ENCODE data around the gene OCA2.

DNA sequence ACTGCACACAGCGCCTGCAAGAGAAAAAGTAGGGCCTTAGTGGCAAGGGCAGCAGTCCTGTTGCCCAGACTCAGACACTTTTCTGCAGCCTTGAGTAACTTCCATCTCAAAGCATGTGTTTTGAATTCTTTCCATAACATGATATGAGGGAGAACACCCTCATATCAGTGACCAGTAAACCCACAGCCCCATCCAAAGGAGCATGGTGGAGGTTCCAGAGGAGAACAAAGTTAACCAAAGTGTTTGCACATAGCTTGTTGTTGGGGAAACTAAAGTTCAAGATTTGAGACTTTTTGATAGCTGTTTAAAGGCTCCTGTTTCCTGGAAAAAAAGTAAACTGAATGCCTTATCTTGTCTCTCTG is 74.2 kb downstream of the OCA2 start:
- TF ChIP-seq ZFP36 (IDR thresholded peaks at IDR 0.05; ENCODE audit: borderline replicate concordance, low read depth, low read length, partially characterized antibody): no peak
- TF ChIP-seq, protein P1, sequence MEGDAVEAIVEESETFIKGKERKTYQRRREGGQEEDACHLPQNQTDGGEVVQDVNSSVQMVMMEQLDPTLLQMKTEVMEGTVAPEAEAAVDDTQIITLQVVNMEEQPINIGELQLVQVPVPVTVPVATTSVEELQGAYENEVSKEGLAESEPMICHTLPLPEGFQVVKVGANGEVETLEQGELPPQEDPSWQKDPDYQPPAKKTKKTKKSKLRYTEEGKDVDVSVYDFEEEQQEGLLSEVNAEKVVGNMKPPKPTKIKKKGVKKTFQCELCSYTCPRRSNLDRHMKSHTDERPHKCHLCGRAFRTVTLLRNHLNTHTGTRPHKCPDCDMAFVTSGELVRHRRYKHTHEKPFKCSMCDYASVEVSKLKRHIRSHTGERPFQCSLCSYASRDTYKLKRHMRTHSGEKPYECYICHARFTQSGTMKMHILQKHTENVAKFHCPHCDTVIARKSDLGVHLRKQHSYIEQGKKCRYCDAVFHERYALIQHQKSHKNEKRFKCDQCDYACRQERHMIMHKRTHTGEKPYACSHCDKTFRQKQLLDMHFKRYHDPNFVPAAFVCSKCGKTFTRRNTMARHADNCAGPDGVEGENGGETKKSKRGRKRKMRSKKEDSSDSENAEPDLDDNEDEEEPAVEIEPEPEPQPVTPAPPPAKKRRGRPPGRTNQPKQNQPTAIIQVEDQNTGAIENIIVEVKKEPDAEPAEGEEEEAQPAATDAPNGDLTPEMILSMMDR (CRISPR knock-in tag; IDR thresholded peaks at IDR 0.05): no peak

Measured in HepG2 (cell line).